Mesenteric fat pad (tissue), 1 donor: ENCODE results near the gene NKX1-1. TPM values are rescaled to one million over a fixed set of nuclear protein-coding genes. Genes with fewer than 3 reads are reported as not detected.
"Not testable (repeated sequence)": the region's sequence is repeated elsewhere in the genome, so short reads cannot be mapped to it uniquely, and the experiment has no call there.

Source experiments
- DNase-seq: peaks from one replicate; pipeline ENCODE4 v3.0.0-alpha.2; 2020; ENCODE audit warnings: low spot score
- total RNA-seq: library from RNA; stranded (reverse); fragmentation: NEBNext Ultra II Directional; extraction: Animal tissue kit (Norgen Biotek cat#: 25700); gene quantifications from one replicate; pipeline ENCODE4 v1.2.1, GENCODE V29; 2021
- donor health status: DM: yes; HTN: yes; CAD: no.

Gene NKX1-1
- total RNA-seq, 1 donor from 2014 or later: not detected

GRCh38 chr4:1393866-1394265 is 12.4 kb downstream of the NKX1-1 start:
- DNase-seq: no peak

- DNase-seq: not testable (repeated sequence)
Measured at GRCh38 chr4:1393363-1393762, 12.9 kb downstream of the NKX1-1 start.

- no peak for DNase-seq
Measured at GRCh38 chr4:1385373-1386340, 20.6 kb downstream of the NKX1-1 start.

- no peak for DNase-seq
Measured at GRCh38 chr4:1384675-1385372, 21.4 kb downstream of the NKX1-1 start.

- DNase-seq: no peak
Measured at GRCh38 chr4:1383728-1384591, 22.3 kb downstream of the NKX1-1 start.

- DNase-seq: no peak
Measured at GRCh38 chr4:1382776-1383727, 23.2 kb downstream of the NKX1-1 start.

- DNase-seq: no peak
Measured at GRCh38 chr4:1381944-1382541, 24.2 kb downstream of the NKX1-1 start.

- DNase-seq: no peak
Measured at GRCh38 chr4:1381181-1381621, 25.0 kb downstream of the NKX1-1 start.

- DNase-seq: no peak
Measured at GRCh38 chr4:1380368-1381151, 25.7 kb downstream of the NKX1-1 start.

- DNase-seq: no peak
Measured at GRCh38 chr4:1379801-1380331, 26.4 kb downstream of the NKX1-1 start.

- DNase-seq: no peak
Measured at GRCh38 chr4:1379351-1379781, 26.9 kb downstream of the NKX1-1 start.

- DNase-seq: no peak
Measured at GRCh38 chr4:1378559-1379231, 27.5 kb downstream of the NKX1-1 start.

- DNase-seq: no peak
Measured at GRCh38 chr4:1377606-1378261, 28.5 kb downstream of the NKX1-1 start.

GRCh38 chr4:1376841-1377605 is 29.2 kb downstream of the NKX1-1 start:
- DNase-seq: no peak

- no peak for DNase-seq
Measured at GRCh38 chr4:1376391-1376840, 29.8 kb downstream of the NKX1-1 start.

- DNase-seq: no peak
Measured at GRCh38 chr4:1375761-1376322, 30.4 kb downstream of the NKX1-1 start.
